K562 (cell line): ENCODE results near the gene GOLGA2. TPM values are rescaled to one million over a fixed set of nuclear protein-coding genes. Genes with fewer than 3 reads are reported as not detected.

Experiments used
- ATAC-seq: fragments of 200-7000 bp; cut with Tn5 transposase; 3 replicates; pipeline ENCODE4 v1.9.1; 2020; ENCODE audit warnings: moderate library complexity
- BruUV-seq: library from RNA; stranded (reverse); fragments of 400-500 nt; replicated peaks from 2 replicates; lab custom pipeline; 2021; lab: Mats Ljungman, UMichigan
- CTCF ChIA-PET: fragments of 300-600 bp; formaldehyde crosslinking; extraction: SDS; loops from one replicate; lab custom pipeline; 2021; ENCODE audit warnings: low intra/inter-chr PET ratio; lab: Yijun Ruan, JAX
- POLR2A ChIA-PET: fragments of 300-600, 350-650 bp; sonication (Branson Sonifier 250); formaldehyde crosslinking; extraction: SDS; loops from one replicate; lab custom pipeline; 2021; ENCODE audit warnings: antibody characterized with exemption, inconsistent platforms; lab: Yijun Ruan, JAX
- DNase-seq, 4 experiments: peaks; one replicate each; pipeline versions ENCODE4 v3.0.0 to v3.0.0-alpha.2; 2011 to 2018; ENCODE audit warnings: low spot score in 3 of 4, mixed read lengths in 3 of 4; ENCODE audit errors: extremely low read depth in 1 of 4
- FAIRE-seq: peaks from 2 replicates; lab custom pipeline; 2011; peaks lifted over from hg19 to GRCh38; lab: Jason Lieb, UNC
- H2AFZ ChIP-seq: 2 replicates; pipeline ENCODE4 v1.6.0; 2011; ENCODE audit warnings: low read depth, low read length, control low read depth, inconsistent platforms
- H3K27ac ChIP-seq: fragments of 200-600 bp; 3 replicates; pipeline ENCODE4 v1.8.0; 2011; ENCODE audit warnings: low read depth, mild to moderate bottlenecking, control low read depth, inconsistent platforms, low read length, moderate library complexity, mixed read lengths; ENCODE audit errors: extremely low read depth
- H3K27me3 ChIP-seq, 2 experiments: fragments of 300-600 bp in 1 of 2; 2 replicates in 1 of 2; 3 replicates in 1 of 2; pipeline versions ENCODE4 v1.6.0 to v1.8.0; 2011; ENCODE audit warnings: inconsistent platforms in 2 of 2, low read length in 2 of 2, mild to moderate bottlenecking in 1 of 2, mixed read lengths in 1 of 2, moderate library complexity in 1 of 2; ENCODE audit not compliant: control insufficient read depth in 2 of 2, insufficient read depth in 2 of 2
- H3K36me3 ChIP-seq: fragments of 300-600 bp; 3 replicates; pipeline ENCODE4 v1.8.0; 2011; ENCODE audit warnings: mild to moderate bottlenecking, low read length, inconsistent platforms; ENCODE audit not compliant: control insufficient read depth, insufficient read depth
- H3K4me1 ChIP-seq, 2 experiments: fragments of 200-600 bp in 1 of 2; replicated peaks in 1 of 2; 2 replicates in 1 of 2; 3 replicates in 1 of 2; pipeline versions ENCODE4 v1.5.1 to v1.8.0; 2011; ENCODE audit warnings: inconsistent platforms in 2 of 2, low read length in 2 of 2, mild to moderate bottlenecking in 1 of 2, mixed read lengths in 1 of 2, moderate library complexity in 1 of 2; ENCODE audit not compliant: control insufficient read depth in 2 of 2, insufficient read depth in 2 of 2
- H3K4me2 ChIP-seq: 2 replicates; pipeline ENCODE4 v1.6.1; 2011; ENCODE audit warnings: low read length, control low read depth, inconsistent platforms, mixed read lengths; ENCODE audit not compliant: insufficient read depth
- H3K4me3 ChIP-seq: fragments of 200-600 bp; sonication (generic), shearing (Covaris generic); 2 replicates; pipeline ENCODE4 v1.5.1; 2016; ENCODE audit warnings: control low read depth, inconsistent platforms
- H3K79me2 ChIP-seq: fragments of 200-600 bp; 3 replicates; pipeline ENCODE4 v1.8.0; 2011; ENCODE audit warnings: low read length, inconsistent platforms; ENCODE audit not compliant: control insufficient read depth, insufficient read depth
- H3K9ac ChIP-seq, 2 experiments: 2 replicates each; pipeline versions ENCODE4 v1.6.0 to v1.6.1; 2011; ENCODE audit warnings: low read depth in 2 of 2, low read length in 2 of 2, control low read depth in 1 of 2, inconsistent platforms in 1 of 2, mild to moderate bottlenecking in 1 of 2, mixed read lengths in 1 of 2; ENCODE audit not compliant: insufficient read depth in 1 of 2
- H3K9me1 ChIP-seq: one replicate; pipeline ENCODE4 v1.6.0; 2011; ENCODE audit warnings: inconsistent platforms, mild to moderate bottlenecking, low read length, moderate library complexity; ENCODE audit not compliant: control insufficient read depth, insufficient read depth
- H3K9me3 ChIP-seq: replicated peaks from 2 replicates; pipeline ENCODE4 v1.5.1; 2011; ENCODE audit warnings: low read depth, low read length, inconsistent platforms; ENCODE audit not compliant: control insufficient read depth, insufficient read depth
- H4K20me1 ChIP-seq: replicated peaks from 2 replicates; pipeline ENCODE4 v1.6.1; 2011; ENCODE audit warnings: low read length, inconsistent platforms, mixed read lengths; ENCODE audit not compliant: control insufficient read depth, insufficient read depth
- ELF4 ChIP-seq: fragments of 450-650 bp; formaldehyde crosslinking; IDR thresholded peaks from 2 replicates; pipeline ENCODE4 v1.4.0; 2022; ENCODE audit warnings: missing genetic modification characterization
- HBP1 ChIP-seq: fragments of 450-650 bp; formaldehyde crosslinking; IDR thresholded peaks from 2 replicates; pipeline ENCODE4 v1.4.0; 2022; ENCODE audit warnings: missing genetic modification characterization
- JUND ChIP-seq, 2 experiments: IDR thresholded peaks; 2 replicates in 1 of 2; 3 replicates in 1 of 2; pipeline ENCODE4 v1.6.1; 2011; ENCODE audit warnings: borderline replicate concordance in 2 of 2, low read depth in 2 of 2, low read length in 2 of 2, improper control_type of control experiment in 1 of 2, missing biosample characterization in 1 of 2, missing genetic modification characterization in 1 of 2, missing genetic modification reagents in 1 of 2
- NFXL1 ChIP-seq: fragments of 450-650 bp; formaldehyde crosslinking; IDR thresholded peaks from 2 replicates; pipeline ENCODE4 v1.4.0; 2021; ENCODE audit warnings: mild to moderate bottlenecking
- RCOR1 ChIP-seq, 2 experiments: IDR thresholded peaks; 2 replicates each; pipeline ENCODE4 v1.6.1; 2012; ENCODE audit warnings: low read depth in 2 of 2, low read length in 2 of 2, borderline replicate concordance in 1 of 2, improper control_type of control experiment in 1 of 2
- SETDB1 ChIP-seq: IDR thresholded peaks from one replicate; pipeline ENCODE4 v1.6.1; 2012; ENCODE audit warnings: low read length, control low read depth, inconsistent platforms
- ZBTB2 ChIP-seq: fragments of 450-650 bp; IDR thresholded peaks from 2 replicates; pipeline ENCODE4 v1.6.1; 2016; ENCODE audit warnings: antibody characterized with exemption
- ZNF79 ChIP-seq: fragments of 250-450 bp; sonication (Bioruptor Pico); IDR thresholded peaks from 2 replicates; pipeline ENCODE4 v1.4.0; 2020; ENCODE audit warnings: low read depth, mild to moderate bottlenecking, moderate library complexity
- WGBS: fragments of 100-300 bp; shearing (Covaris generic); methylation state at CpG from one replicate; pipeline ENCODE4 v1.1.6; 2016; ENCODE audit warnings: low coverage, mixed read lengths; ENCODE audit not compliant: insufficient coverage; ENCODE audit errors: missing lambda C conversion rate; 5-methylcytosine and 5-hydroxymethylcytosine counted together
- in situ Hi-C: fragments of 300-500 bp; cut with MboI; formaldehyde crosslinking; loops from 4 replicates; pipeline ENCODE4 v1.15.0; 2018; ENCODE audit warnings: inconsistent platforms, mixed read lengths
- intact Hi-C: fragments of 100-400 bp; cut with micrococcal nuclease; formaldehyde crosslinking; loops from 2 replicates; pipeline ENCODE4 v1.14.2; 2022
- polyA plus RNA-seq, 8 experiments: library from polyadenylated mRNA; depleted of rRNA in 4 of 8; stranded (reverse) in 5 of 8; unstranded in 3 of 8; fragments of >200 nt; fragmentation: Nextera tagmentation in 2 of 8; fragmentation: Illumina TruSeq in 1 of 8; extraction: Ambion mirVana in 2 of 8; extraction: Trizol in 1 of 8; gene quantifications; 2 replicates each; pipeline versions ENCODE4 v1.2.1 to v1.2.3, GENCODE V29; 2011 to 2014; ENCODE audit warnings: inconsistent platforms in 1 of 8, missing spikeins in 1 of 8
- total RNA-seq, 7 experiments: library from RNA; depleted of rRNA in 6 of 7; stranded (reverse); fragments of >200 nt in 6 of 7; fragmentation: Illumina TruSeq in 2 of 7; extraction: Trizol in 2 of 7; gene quantifications; 2 replicates each; pipeline versions ENCODE4 v1.2.1 to v1.2.3, GENCODE V29; 2011 to 2021; ENCODE audit warnings: low replicate concordance in 1 of 7
- TF ChIP-seq, protein P1 (sequence below): fragments of 250-450 bp; sonication (Bioruptor Pico); IDR thresholded peaks from 2 replicates; pipeline ENCODE4 v1.4.0; 2020
- TF ChIP-seq, protein P2 (sequence below): fragments of 450-650 bp; formaldehyde crosslinking; IDR thresholded peaks from 2 replicates; pipeline ENCODE4 v1.4.0; 2022; ENCODE audit warnings: missing genetic modification characterization

Gene GOLGA2
- total and polyA plus RNA-seq, 9 of the 15 experiments (the other 6 are each of a cell fraction or from before 2014, with no cell fraction given), result 15.7 to 138 (median 76.0) TPM

DNA sequence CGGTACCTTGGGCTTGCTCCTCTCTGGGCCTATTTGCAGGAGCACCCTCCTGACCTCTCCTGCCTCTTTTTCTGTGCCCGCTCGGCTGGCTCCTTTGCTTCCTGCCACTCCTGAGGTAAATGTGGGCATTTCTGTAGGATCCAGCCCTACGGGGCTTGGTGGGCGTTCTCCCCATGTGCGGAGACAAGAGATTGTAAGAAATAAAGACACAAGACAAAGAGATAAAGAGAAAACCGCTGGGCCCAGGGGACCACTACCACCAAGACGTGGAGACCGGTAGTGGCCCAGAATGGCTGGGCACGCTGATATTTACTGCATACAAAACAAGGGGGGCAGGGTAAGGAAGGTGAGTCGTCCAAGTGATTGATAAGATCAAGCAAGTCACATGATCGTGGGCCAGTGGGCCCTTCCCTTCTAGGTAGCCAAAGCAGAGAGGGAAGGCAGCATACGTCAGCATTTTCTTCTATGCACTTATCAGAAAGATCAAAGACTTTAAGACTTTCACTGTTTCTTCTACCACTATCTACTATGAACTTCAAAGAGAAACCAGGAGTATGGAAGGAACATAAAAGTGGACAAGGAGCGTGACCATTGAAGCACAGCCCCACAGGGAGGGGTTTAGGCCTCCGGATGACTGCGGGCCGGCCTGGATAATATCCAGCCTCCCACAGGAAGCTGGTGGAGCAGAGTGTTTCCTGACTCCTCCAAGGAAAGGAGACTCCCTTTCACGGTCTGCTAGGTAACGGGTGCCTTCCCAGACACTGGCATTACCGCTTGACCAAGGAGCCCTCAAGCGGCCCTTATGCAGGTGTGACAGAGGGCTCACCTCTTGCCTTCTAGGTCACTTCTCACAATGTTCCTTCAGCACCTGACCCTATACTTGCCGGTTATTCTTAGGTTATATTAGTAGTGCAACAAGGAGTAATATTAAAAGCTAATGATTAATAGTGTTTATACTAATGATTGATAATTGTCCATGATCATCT, 3.6 kb upstream of the GOLGA2 start (continued):
- TF ChIP-seq, protein P1, sequence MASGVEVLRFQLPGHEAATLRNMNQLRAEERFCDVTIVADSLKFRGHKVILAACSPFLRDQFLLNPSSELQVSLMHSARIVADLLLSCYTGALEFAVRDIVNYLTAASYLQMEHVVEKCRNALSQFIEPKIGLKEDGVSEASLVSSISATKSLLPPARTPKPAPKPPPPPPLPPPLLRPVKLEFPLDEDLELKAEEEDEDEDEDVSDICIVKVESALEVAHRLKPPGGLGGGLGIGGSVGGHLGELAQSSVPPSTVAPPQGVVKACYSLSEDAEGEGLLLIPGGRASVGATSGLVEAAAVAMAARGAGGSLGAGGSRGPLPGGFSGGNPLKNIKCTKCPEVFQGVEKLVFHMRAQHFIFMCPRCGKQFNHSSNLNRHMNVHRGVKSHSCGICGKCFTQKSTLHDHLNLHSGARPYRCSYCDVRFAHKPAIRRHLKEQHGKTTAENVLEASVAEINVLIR (CRISPR knock-in tag), result 0 out of 2 replicates have a peak, but pooled peaks have one; percentile 19
- TF ChIP-seq, protein P2, sequence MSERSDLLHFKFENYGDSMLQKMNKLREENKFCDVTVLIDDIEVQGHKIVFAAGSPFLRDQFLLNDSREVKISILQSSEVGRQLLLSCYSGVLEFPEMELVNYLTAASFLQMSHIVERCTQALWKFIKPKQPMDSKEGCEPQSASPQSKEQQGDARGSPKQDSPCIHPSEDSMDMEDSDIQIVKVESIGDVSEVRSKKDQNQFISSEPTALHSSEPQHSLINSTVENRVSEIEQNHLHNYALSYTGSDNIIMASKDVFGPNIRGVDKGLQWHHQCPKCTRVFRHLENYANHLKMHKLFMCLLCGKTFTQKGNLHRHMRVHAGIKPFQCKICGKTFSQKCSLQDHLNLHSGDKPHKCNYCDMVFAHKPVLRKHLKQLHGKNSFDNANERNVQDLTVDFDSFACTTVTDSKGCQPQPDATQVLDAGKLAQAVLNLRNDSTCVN (CRISPR knock-in tag), result peak; percentile 81; the same call in 1 of the 2 replicates

DNA sequence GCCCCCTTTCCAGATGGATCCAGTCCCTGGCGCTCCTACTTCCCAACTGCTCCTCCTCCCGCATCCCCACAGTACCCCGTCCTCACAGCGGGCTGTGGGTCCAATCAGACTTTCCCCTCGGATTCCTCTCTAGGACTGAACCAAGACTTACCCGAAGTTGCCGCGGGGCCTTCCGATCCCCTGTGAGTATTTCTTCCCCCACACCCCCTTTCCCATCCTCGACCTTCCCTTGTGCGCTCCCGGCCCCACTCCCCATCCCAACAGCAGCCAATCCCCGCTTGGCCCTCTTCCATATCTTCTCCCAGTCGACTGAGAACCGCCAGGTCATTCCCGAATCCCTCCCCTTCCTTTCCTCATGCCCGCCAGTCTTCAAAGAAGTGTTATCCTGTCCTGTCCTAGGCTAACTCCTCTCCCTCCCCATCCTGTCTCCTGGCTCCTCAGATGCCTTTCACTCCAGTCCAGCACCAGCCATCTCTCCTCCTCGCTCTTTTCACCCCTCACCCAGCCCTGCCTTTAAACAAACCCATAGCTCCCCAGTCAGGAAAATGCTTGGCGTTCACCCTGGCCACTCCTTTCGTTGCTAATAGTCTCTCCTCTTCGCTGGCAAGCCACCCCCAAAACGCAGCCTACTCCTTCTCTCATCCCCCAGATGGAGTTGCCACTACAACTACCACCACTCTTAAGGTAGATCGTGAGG, 915 bp upstream of the GOLGA2 start:
- BruUV-seq, result no TSS peak
- 4% methylated on average over 23 of the region's 23 CpGs for WGBS
- peak overlapping the region; percentile 85 for H3K4me3 ChIP-seq
- no peaks in the 10 kb centered on the region for H3K9me1 ChIP-seq
- in situ Hi-C loops, result loop anchor here (25.0 kb wide), 1 partner anchor 1511 kb away; no protein-coding TSS in a partner anchor
- ATAC-seq (peak; percentile 17), FAIRE-seq (no peak), DNase-seq (peak; percentile 66 to 67 (median 67))
- ChIA-PET POLR2A (interaction anchor here (0.6 to 3.0 kb wide), 17 partner anchors 8 to 1610 kb away, joined by 3 to 35 read pairs (median 4); partner anchors contain the start of gene CIZ1), CTCF (no interaction called here)
- peak overlapping the region; percentile 53 for H3K27ac ChIP-seq
- 0 out of 2 replicates have a peak, but pooled peaks cover 2% of the 10 kb centered on the region for H3K9me3 ChIP-seq
- peak overlapping the region; percentile 76 to 93 for H3K9ac ChIP-seq
- H3K79me2 ChIP-seq, result peaks cover 44% of the 10 kb centered on the region
- no peaks in the 10 kb centered on the region for H3K27me3 ChIP-seq
- H3K4me2 ChIP-seq, result peak overlapping the region; percentile 97
- H3K4me1 ChIP-seq, result peaks cover 40 to 53% of the 10 kb centered on the region in 2 experiments
- peaks cover 33% of the 10 kb centered on the region for H3K36me3 ChIP-seq
- intact Hi-C loops, result loop anchor here (1.0 to 10.0 kb wide), 7 partner anchors 26 to 408 kb away; partner anchors contain the start of genes BBLN, CIZ1, COQ4 and DNM1
- peak overlapping the region; percentile 73 for H2AFZ ChIP-seq
- H4K20me1 ChIP-seq, result no peaks in the 10 kb centered on the region; the same call in 1 of the 2 replicates
- TF ChIP-seq ELF4 (0 out of 2 replicates have a peak, but pooled peaks have one; percentile 42), RCOR1 (IDR thresholded peaks at IDR 0.05; ENCODE audit: borderline replicate concordance in 1 of 2, low read depth in 2 of 2, low read length in 2 of 2) (peak in 1 of 2 experiments; percentile 50; a peak in 1 of 4 replicates), SETDB1 (peak; percentile 64), NFXL1 (CRISPR knock-in tag) (0 out of 2 replicates have a peak, but pooled peaks have one; percentile 53), JUND (IDR thresholded peaks at IDR 0.05; ENCODE audit: borderline replicate concordance, low read depth, low read length) (0 out of 2 replicates have a peak, but pooled peaks have one; percentile 2), JUND (tag; IDR thresholded peaks at IDR 0.05; ENCODE audit: borderline replicate concordance, low read depth, low read length) (no peak), ZBTB2 (no peak), ZNF79 (CRISPR knock-in tag) (0 out of 2 replicates have a peak, but pooled peaks have one; percentile 5), HBP1 (CRISPR knock-in tag) (peak; percentile 11; the same call in 1 of the 2 replicates)
